GOT3 (cell line): ENCODE results near the gene RTF2.

Experiments
- DNase-seq: peaks from one replicate; lab custom pipeline; 2025; ENCODE audit warnings: mixed read lengths; lab: John Stamatoyannopoulos, UW

Gene RTF2, protein sequence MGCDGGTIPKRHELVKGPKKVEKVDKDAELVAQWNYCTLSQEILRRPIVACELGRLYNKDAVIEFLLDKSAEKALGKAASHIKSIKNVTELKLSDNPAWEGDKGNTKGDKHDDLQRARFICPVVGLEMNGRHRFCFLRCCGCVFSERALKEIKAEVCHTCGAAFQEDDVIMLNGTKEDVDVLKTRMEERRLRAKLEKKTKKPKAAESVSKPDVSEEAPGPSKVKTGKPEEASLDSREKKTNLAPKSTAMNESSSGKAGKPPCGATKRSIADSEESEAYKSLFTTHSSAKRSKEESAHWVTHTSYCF

DNA sequence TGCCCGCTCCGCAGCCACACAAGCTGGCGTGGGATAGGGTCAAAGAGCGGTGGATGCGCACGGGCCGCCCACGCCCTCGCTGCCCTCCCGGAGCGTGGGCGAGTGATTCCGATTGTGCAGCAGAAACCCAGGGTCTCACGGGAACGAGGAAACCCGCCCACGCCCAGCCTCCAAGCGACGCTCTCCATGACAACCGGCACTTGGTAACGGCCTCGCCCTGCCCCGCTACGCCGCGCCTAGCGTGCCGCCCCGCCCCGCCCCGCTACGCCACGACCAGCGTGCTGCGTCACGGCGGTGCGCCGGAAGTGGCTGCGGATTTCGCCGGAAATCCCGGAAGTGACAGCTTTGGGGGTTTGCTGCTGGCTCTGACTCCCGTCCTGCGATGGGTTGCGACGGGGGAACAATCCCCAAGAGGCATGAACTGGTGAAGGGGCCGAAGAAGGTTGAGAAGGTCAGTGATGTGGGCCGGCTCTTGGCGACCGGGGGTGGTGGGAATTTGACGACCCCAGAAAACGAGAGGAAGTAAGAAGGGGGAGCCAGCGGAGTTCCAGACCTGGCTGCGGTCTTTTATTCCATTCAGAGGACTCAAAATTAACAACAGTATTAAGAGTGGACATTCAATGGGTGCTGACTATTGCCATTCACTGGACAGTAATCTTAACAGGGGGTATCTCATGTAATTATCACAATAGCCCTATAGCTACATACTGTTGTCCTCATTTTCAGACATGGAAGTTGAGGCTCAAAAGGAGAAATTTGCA is at the start of gene RTF2:
RTF2 (plus strand) TSS at position 312 of the 761 bp plus-strand sequence; CDS start at position 383, 71 bp downstream.
- DNase-seq: peak; percentile 95

GRCh38 chr20:56420028-56420427 is 48.4 kb upstream of the RTF2 start:
- no peak for DNase-seq

DNA sequence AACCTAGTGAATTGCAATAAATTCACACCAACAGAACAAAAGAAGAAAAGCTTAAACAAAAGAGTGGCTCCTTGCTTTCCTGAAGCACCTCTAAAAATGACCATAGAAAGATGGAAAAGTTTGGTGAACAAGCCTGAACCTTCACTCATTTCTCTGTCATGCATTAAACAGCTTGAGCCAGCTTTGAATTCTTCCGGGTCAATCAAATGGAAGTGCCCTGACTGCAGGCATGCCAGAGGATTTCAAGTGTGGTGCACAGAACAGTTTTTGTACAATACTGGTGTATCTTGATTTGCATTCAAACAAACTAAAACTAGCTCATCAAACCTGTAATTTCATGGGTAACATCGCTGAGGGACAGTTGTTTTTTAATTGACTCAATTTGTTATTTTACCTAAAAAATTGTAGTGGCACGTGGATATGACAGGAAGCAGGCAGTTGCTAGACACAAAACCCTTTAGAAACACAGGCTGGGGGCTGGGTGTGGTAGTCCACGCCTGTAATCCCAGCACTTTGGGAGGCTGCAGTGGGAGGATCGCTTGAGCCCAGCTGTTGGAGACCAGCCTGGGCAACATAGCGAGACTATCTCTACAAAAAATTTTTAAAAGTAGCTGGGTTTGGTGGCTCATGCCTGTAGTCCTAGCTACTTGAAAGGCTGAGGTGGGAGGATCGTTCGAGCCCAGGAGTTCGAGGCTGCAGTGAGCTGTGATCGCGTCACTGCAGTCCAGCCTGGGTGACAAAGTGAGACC is 47.3 kb upstream of the RTF2 start:
- no peak for DNase-seq

DNA sequence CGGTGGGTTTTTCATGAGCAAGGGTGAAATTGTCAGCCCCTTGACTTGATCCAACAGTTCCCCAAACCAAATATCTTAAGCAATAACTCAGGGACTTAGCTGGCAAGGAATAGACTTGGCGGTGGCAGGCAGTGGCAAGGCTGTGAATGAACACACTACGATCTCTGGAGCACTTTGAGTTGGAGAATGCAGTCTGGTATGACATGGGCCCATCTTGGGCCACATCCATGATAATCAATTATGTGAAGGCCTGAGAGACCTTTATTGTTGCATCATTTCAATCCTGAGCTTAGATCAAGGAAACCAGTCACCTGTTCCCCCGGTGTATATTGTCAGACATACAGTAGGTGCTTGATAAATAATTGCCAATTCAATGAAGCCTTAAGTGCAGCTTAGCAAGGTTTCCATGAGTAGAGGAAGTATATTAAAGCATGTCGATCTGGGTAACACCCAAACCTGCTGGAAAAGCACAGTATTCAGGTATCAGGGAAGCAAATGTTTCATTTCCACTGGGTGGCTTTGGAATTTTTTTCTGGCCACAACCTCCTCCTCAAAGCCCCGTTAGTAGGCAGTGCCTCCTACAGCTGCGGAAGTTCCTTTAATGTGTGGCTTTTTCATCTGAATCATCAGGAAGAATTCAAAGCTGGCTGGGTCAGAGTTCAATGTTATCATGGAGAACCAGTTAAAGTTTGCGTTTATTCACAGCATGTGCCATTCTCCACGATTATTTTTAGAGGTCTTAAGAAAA is 46.2 kb upstream of the RTF2 start:
- no peak for DNase-seq

- no peak for DNase-seq
Observed at GRCh38 chr20:56422824-56423189, 45.6 kb upstream of the RTF2 start.

GRCh38 chr20:56423211-56423610 is 45.2 kb upstream of the RTF2 start:
- no peak for DNase-seq

GRCh38 chr20:56423886-56424285 is 44.5 kb upstream of the RTF2 start:
- no peak for DNase-seq

DNA sequence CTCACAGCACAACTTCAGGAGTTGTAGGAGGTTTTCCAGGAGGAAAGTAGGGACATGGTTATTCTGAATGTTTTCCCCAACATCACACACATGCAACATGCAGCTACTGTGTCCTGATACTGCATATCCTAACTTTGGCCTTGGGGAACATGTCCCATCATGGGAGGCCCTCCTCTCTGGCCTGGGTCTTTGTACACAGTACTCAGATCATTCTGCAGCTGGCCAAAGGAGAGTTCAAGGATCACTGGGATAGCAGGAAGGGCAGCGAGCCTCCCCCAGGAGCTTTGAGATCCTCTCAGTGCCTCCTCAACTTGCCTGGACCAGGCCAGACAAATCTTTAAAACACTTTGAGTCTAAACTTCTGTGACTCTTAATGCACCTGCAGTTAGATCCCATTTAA is 43.5 kb upstream of the RTF2 start:
- DNase-seq: no peak

DNA sequence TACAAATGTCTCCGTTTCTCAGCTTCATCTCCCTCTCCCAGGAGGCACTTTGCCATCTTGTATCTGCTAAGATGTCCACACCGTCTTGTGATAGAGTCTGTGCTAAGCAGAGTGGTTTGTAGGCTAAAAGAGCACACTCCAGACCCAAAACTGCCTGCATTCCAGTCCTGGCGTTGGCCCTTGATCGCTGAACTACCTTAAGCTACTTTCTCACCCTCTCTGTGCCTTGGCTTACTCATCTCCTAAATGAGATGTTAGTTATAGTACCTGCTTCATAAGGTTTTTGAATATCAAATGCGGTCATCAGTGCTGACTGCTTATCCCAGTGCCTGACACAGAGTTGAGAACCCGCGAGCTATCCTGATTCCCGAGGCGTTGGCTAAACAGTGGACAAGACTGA is 42.4 kb upstream of the RTF2 start:
- DNase-seq: no peak

- DNase-seq: no peak
Observed at GRCh38 chr20:56426926-56427325, 41.5 kb upstream of the RTF2 start.

- DNase-seq: no peak
Observed at GRCh38 chr20:56427797-56428196, 40.6 kb upstream of the RTF2 start.

- DNase-seq: no peak
Observed at GRCh38 chr20:56428410-56428809, 40.0 kb upstream of the RTF2 start.

DNA sequence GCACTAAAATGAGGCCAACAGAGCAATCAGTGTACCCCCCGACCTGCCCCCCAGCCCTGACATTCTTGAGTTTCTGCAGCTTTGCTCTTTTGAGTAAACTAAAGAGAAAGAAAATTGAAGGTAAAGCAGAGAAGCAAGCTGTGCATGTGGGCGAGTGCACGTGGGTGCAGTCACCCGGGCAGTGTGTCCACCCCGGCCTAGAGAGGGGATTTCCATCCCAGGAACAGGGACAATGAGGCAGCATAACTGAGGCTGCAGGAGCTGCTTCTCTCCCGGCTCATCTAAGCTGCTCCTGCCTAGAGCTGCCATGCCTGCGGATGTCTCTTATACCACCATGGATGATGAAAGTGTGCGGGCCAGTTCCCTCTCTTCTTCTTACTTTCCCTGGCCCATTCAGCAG is 39.5 kb upstream of the RTF2 start:
- DNase-seq: no peak

- DNase-seq: no peak
Observed at GRCh38 chr20:56429502-56429901, 38.9 kb upstream of the RTF2 start.

- no peak for DNase-seq
Observed at GRCh38 chr20:56429941-56430340, 38.5 kb upstream of the RTF2 start.

DNA sequence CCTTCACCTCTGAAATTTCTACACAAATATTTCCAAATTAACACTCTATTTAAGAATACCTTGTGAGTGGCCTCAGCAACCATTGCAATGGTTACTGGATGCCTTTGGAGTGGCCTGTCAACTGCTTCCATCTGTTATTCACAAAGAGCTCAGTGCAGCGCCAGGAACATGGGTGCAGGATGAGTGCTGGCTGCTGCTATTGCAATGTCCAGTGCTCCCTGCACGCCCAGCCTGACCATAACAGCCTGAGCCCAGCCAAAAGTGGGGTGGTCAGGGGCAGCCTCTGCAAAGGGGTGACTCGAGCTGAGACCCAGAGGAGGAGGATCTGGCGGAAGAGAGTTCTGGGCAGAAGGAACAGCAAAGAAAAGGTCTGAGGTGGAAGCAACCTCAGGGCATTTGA is 38.0 kb upstream of the RTF2 start:
- DNase-seq: no peak

- no peak for DNase-seq
Observed at GRCh38 chr20:56430957-56431356, 37.5 kb upstream of the RTF2 start.

DNA sequence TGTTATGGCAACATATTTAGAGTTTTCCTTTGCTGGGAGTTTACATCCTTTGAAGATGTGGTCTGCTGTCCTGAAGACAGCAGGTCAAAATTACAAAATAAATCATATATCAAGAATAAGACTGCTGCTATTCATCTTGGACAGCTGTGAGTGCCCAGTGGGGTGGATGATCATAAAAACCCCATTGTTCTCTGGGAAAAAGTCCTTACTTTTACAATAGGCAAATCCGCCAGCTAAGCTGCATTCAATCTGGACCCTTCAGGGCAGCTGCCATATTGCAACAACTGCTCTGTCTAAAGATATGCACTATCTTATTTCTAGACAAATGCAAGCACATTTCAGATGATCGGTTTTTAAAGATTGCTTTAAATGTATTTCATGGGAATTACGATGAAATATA is 37.0 kb upstream of the RTF2 start:
- DNase-seq: no peak

DNA sequence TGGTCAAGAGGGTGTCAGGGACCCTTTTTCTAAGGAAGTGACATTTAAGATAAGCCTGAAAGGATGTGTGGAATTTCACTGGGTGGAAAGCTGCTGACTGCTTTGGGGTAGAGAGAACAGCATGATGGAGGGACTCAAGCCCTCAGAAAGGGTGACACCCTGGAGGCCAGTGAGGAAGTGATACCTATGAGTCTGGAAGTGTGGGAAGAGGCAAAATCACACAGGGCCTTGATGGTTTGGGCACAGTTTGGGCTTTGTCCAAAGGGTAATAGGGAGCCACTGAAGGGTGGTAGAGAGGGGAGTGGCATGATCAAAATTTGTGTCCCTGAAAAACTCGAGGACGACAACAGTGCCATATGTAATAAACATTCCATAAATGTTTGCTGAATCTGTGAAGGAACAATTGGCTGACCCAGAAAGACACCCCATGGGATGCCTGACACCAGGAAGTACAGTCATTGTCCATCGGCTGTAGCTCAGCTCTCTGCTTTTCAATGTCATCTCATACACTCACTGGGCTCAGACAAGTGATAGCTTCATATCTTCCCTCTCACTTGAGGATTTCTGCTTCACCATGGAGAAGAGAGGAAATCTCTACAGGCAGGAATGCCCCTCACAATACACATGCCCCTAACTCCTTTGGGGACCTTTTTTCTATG is 35.1 kb upstream of the RTF2 start:
- DNase-seq: no peak

- no peak for DNase-seq
Observed at GRCh38 chr20:56433880-56434255, 34.6 kb upstream of the RTF2 start.

GRCh38 chr20:56437196-56437960 is 31.0 kb upstream of the RTF2 start:
- DNase-seq: no peak
